Liver (tissue), 3 donors: ENCODE data around the gene CACNA2D1.

Experiments used
- EGR1 ChIP-seq, 2 donors: IDR thresholded peaks; 2 replicates each; pipeline ENCODE4 v1.6.1; 2016 to 2018; ENCODE audit warnings: antibody characterized with exemption in 2 of 2, low read depth in 2 of 2
- RAD21 ChIP-seq, 2 donors: IDR thresholded peaks; 2 replicates each; pipeline ENCODE4 v1.6.1; 2016; ENCODE audit warnings: antibody characterized with exemption in 2 of 2, mild to moderate bottlenecking in 2 of 2
- TAF1 ChIP-seq: conservative IDR thresholded peaks from 2 replicates; pipeline ENCODE4 v1.6.1; 2016; ENCODE audit warnings: antibody characterized with exemption, mild to moderate bottlenecking
- TF ChIP-seq, protein P1 (sequence below): IDR thresholded peaks from 2 replicates; pipeline ENCODE4 v1.6.1; 2016; ENCODE audit warnings: antibody characterized with exemption
- TF ChIP-seq, protein P2 (sequence below): IDR thresholded peaks from 2 replicates; pipeline ENCODE4 v1.6.1; 2016; ENCODE audit warnings: antibody characterized with exemption
- TF ChIP-seq, protein P3 (sequence below): fragments of 150-350 bp; IDR thresholded peaks from 2 replicates; pipeline ENCODE4 v1.5.1; 2017; ENCODE audit warnings: improper control_type of control experiment, low read depth, low read length; ENCODE audit not compliant: missing input control
- donor health status: healthy.
- donor health status: healthy.

DNA sequence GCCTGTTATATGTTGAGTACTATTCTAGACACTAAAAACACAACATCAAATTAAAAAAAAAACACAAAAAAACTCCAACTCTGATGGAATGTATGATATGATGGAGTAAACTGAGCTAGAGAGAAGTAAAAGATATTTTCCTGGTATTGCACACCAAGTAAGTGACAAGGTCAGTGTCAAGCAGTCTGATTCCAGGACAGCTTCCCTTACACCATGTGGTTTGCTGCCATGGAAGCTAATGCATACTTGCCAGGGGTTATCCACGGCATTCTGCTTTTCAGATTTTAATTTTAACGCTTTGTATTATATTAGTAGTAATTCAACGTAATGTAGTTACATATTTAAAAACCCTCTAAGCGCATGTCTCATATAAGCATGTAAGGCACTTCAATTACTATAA, 48.4 kb downstream of the CACNA2D1 start:
- no peak for TF ChIP-seq RAD21 (IDR thresholded peaks at IDR 0.05)
- no peak for TF ChIP-seq EGR1 (IDR thresholded peaks at IDR 0.05; ENCODE audit: low read depth in 2 of 2)
- TF ChIP-seq, protein P1, sequence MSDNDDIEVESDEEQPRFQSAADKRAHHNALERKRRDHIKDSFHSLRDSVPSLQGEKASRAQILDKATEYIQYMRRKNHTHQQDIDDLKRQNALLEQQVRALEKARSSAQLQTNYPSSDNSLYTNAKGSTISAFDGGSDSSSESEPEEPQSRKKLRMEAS, result no peak
- TF ChIP-seq TAF1, result no peak
- TF ChIP-seq, protein P2, sequence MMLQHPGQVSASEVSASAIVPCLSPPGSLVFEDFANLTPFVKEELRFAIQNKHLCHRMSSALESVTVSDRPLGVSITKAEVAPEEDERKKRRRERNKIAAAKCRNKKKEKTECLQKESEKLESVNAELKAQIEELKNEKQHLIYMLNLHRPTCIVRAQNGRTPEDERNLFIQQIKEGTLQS, result no peak
- TF ChIP-seq, protein P3, sequence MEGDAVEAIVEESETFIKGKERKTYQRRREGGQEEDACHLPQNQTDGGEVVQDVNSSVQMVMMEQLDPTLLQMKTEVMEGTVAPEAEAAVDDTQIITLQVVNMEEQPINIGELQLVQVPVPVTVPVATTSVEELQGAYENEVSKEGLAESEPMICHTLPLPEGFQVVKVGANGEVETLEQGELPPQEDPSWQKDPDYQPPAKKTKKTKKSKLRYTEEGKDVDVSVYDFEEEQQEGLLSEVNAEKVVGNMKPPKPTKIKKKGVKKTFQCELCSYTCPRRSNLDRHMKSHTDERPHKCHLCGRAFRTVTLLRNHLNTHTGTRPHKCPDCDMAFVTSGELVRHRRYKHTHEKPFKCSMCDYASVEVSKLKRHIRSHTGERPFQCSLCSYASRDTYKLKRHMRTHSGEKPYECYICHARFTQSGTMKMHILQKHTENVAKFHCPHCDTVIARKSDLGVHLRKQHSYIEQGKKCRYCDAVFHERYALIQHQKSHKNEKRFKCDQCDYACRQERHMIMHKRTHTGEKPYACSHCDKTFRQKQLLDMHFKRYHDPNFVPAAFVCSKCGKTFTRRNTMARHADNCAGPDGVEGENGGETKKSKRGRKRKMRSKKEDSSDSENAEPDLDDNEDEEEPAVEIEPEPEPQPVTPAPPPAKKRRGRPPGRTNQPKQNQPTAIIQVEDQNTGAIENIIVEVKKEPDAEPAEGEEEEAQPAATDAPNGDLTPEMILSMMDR, result no peak
